Measurements from ENCODE around the gene OLFML1.

- TF ChIP-seq CTCF (IDR thresholded peaks at IDR 0.05 in 4 of 5, conservative IDR thresholded peaks at IDR 0.05 in 1 of 5), result peak in 1 of 5 experiments; percentile 20
- TF ChIP-seq POLR2A (IDR thresholded peaks at IDR 0.05), result no peak
These were observed 63.5 kb downstream of the OLFML1 start for GRCh38 chr11:7548659-7549274.

All from gastrocnemius medialis (tissue), 4 donors.